NCI-H1436 (cell line): ENCODE measurements around the gene POU1F1.
"Not testable (repeated sequence)": the region's sequence is repeated elsewhere in the genome, so short reads cannot be mapped to it uniquely, and the experiment has no call there.

Experiments used
- DNase-seq: peaks from one replicate; lab custom pipeline; 2025; lab: John Stamatoyannopoulos, UW

The POU1F1 gene

DNA sequence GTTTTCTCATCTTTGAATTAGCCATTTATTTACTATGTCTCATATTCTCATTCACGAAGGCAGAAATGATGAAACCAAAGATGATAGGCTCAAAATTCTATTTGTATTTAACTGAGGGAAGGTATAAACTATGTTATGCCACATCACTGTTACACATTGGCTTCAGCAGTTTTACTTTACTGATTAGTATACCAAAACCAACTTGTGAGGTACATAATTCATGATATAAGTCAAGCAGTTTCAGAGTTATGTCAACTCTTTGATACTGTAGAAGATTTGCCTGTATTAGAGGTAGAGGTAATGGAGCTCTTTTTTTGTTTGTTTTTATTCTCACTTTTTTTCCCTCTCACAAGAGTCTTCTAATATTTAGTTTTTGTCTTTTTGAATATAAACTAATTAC lies 26.4 kb downstream of the POU1F1 start:
- DNase-seq = no peak

DNA sequence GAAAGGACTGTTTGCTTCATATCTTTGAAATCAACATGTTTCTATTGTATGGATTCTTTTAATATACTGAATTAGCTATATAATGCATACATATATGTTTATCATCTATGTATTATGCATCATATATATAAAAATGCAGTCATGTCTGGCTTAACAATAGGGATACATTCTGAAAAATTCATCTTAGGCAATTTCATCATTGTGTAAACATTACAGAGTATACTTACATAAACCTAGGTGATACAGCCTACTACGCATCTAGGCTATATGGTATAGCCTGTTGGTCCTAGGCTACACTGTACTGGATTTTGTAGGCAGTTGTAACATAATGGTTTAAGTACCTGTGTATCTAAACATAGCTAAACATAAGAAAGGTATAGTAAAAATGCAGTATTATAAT lies 27.6 kb downstream of the POU1F1 start:
- no peak for DNase-seq

DNA sequence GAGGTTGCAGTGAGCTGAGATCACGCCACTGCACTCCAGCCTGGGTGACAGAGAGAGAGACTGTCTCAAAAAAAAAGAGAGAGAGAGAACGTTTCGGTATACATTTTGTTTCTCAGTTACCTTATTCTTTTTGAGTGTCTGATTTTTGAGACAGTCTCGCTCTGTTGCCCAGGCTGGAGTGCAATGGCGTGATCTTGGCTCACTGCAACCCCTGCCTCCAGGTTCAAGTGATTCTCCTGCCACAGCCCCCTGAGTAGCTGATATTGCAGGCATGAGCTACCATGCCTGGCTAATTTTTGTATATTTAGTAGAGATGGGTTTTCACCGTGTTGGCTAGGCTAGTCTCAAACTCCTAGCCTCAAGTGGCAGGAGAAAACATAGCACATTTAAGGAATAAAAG lies 28.2 kb downstream of the POU1F1 start:
- not testable (repeated sequence) for DNase-seq

DNA sequence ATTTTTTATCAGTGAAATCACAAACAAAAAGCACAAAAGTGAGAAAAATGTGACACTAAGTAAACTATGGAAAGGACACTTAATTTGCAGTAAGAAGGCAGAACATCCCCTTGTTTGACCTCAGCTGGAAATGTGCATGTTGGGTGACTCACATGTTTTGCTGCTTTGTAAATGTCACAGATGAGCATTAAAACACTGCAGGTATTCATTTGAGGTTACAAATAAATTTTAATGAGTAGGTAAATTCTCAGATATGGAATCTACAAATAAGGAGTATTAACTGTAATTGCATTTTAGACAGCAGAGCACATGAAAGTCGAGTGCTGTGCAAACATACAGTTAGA lies 29.0 kb downstream of the POU1F1 start:
- DNase-seq = no peak

DNA sequence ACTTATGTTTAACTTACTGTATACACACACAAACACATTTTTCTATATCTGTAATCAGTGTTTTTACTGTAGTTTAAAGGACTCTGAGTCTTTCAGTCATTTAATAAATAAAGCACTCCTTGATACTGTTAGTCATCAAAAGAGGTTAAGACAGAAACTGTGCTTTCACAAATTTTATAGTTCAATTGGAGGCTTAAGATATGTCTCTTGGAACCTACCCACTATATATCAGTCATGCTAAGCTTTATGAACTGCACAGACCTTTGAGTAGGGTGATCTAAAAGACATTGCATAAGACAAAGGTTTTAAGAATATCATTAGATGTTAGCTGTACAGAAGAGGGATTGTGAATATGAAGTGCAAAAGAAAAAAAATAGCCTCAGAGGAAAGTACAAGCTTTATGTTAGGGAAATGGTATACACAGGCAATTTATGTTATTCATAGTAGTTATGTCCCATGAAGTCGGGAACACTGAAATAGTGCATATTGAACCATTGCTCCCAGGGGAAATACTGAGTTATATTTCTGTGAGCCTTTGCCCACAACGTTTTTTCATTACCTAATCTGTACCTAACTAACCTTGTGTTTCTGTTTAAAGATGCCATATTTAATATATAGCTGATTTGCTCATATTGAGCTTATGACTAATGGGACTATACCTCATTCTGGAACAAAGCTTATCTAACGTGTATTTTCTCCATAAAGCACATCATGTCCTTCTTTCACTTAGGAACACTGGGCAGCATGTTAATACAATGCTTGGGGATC lies 29.5 kb downstream of the POU1F1 start:
- DNase-seq = no peak

DNA sequence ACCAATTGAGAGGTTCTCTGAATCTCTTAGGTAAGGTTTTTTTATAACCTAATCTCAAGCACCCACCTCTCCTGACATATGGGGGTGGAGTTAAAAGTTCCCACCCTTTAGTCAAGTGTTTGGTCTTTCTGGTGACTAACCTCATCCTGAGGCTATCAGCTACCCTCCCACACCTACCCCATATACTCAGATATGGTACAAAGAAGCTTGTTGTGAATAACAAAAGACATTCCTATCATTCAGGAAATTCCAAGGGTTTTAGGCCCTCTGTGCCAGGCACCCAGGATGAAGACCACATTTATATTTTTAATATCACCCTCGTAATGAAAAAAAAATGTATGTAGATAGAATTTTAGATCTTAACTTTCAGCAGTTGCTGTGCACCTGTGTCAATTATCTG lies 40.3 kb downstream of the POU1F1 start:
- DNase-seq = no peak

DNA sequence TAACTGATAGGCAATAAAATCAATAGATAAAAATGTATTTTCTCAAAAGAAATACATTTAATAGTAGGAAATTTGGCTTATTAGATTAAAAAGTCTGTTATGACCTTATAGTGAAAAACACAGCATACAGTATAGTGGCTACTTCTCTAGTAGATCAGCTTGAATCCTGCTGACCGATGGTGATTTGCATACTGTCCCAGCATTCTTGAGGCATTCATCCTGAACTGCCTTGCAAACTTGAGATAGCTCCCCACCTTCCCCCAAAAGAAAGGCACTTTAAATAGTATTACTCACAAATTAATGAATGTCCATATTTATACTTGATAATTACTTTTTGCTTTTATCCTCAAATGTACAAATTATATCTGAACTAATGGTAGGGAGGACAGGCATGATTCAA lies 42.6 kb downstream of the POU1F1 start:
- no peak for DNase-seq

DNA sequence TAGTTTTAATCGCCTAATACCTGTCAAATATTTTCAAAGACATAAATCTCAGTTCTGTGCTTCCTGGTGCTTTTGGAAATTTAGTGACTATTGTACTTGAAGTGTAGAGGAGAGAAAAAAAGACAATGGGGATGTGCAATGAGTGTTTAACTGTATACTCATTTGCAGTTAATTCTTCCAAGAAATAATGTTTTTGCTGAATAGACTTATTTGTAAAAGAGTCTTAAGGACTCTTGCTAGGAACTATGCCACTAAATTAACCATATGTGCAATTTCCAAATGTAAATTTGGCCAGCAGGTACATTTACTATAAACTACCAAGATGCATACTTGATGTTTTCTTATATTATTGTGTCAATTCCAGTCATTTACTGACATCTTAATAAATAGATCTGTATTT lies 47.3 kb downstream of the POU1F1 start:
- DNase-seq = no peak

DNA sequence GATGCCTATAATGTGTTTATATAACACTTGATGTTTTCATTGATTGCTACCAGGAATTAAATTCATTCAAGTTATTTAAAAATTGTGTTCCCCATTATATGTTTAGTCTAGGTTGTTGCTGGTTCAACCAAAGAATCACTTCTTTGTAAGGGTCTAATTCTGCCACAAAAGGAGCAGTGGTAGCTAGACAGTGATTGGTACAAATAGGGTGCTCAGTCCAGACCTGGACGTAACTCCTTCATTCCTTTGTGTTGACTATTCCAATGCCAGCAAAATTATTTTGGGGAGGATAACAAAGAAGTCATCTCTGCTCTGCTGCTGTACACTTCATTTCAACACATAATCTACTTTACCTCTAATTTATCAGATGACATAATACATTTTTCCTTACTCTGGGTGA lies 48.1 kb downstream of the POU1F1 start:
- DNase-seq = no peak

DNA sequence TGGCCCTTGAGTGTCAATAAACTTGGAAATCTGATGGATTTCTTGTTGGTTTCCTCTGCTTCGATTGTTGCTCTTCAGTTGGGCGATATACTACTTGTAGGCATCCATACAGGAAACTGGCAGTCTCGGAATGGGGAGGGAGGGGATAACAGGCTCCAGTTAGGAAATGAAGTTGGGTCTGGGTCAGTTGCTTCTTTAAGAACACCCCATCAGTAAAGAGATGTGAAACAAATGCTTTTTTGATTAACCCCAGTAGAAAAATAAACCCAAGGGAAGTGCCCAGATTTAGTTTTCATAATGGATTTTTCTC lies 48.6 kb downstream of the POU1F1 start:
- DNase-seq = no peak

DNA sequence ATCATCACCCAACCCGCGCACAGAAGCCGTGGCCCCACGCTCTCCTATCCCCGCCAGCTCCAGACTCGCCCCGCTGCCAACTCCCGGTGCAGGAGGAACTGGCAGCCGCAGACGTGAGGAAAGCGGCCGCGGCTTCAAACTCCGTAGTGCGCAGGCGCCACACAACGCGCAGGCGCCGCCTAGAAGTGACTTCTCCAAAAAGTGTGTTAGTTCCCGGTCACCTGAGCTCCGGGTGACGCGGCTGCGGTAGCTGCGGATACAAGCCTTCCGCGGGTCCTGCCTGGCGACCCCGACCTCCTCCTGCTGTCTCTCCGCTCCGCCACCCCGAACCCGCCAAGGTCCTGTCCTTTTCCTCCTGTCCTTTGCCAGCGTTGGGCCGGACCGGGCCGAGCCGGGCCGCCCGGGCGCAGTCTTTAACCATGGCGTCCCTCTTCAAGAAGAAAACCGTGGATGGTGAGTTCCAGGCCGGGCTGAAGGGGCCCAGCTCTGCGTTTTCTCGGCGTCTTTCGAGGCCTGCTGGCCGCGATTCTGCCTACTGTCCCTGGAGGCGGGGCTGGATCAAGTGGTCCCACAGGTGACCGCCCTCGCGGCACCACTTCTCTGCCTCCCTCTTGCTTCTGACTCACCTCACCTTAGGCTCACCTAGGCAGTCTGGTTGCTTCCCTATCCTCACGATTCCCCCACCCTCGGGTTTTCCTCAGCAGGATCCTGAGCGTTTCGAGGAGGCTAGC lies 49.1 kb downstream of the POU1F1 start, which contains the start of gene CHMP2B:
Gene CHMP2B (plus strand): TSS at position 206 of the 731 bp plus-strand sequence. CDS start 214 bp downstream, at position 420.
- peak; percentile 67 for DNase-seq

DNA sequence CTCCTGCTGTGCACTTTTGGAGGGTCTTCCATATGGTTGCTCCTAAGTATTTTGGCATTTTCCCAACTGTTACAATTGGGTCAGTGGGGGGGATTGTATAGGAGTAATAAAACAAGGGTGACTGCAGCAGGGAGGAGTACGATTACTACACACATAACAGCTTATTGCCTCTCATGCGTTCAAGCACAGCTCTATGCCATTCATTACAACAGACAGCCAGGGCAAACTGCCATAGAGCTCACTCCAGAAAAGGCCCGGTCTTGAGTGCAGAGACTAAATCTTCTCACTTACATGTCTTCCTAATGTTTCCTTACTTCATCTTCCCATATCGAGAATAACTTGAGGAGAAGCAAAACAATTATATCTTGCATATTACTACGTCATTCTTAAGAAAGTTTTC lies 50.7 kb downstream of the POU1F1 start:
- no peak for DNase-seq

DNA sequence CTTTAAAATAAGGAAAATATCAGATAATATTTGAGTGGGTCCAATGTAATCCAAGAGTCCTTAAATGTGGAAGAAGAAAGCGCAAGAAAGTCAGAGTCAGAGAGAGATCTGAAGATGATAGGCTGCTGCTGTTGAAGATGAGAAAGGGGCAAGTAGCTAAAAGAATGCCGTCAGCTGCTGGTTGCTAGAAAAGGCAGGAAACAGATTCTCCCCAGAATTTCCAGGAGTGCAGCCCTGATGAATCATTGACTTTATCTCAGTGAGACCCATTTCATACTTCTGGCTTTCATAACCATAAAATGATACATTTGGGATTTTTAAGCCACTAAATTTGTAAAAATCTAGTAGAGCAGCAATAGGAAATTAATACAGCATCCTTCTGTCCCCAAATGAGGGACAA lies 56.8 kb downstream of the POU1F1 start:
- DNase-seq = no peak

DNA sequence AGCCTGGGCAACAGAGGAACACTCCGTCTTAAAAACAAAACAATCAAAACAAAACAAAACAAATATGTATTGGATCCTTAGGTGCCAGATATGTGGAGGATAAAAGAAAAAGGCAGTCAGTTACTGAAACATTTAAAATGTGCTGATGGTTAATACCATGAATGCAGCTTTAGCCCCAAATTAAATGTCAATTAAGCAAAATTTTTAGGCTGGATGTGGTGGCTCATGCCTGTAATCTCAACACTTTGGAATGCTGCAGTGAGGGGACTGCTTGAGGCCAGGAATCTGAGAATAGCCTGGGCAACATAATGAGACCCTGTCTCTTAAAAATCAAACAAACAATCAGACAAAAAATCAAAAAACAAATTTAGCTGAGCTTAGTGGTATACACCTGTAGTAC lies 57.8 kb downstream of the POU1F1 start:
- no peak for DNase-seq
